Erythroblast (primary cell): ENCODE measurements around the gene SUMF1.

Source experiments
- DNase-seq, 2 experiments: peaks; one replicate each; lab custom pipeline; 2025; lab: John Stamatoyannopoulos, UW
- GATA1 ChIP-seq: IDR thresholded peaks from 2 replicates; pipeline ENCODE4 v1.6.1; 2011; ENCODE audit warnings: low read depth, mild to moderate bottlenecking, control low read depth, low read length, moderate library complexity
- POLR2A ChIP-seq: IDR thresholded peaks from 2 replicates; pipeline ENCODE4 v1.6.1; 2011; ENCODE audit warnings: mild to moderate bottlenecking, low read length

SUMF1 gene

GRCh38 chr3:4387210-4388204, 79.6 kb downstream of the SUMF1 start:
- TF ChIP-seq POLR2A (no peak), GATA1 (no peak)
- DNase-seq: no peak

- TF ChIP-seq GATA1 (no peak), POLR2A (no peak)
- no peak for DNase-seq
Measured at GRCh38 chr3:4385201-4385600, 81.9 kb downstream of the SUMF1 start.

- TF ChIP-seq POLR2A: no peak
- no peak for TF ChIP-seq GATA1
- no peak for DNase-seq
Measured at GRCh38 chr3:4380013-4380412, 87.1 kb downstream of the SUMF1 start.

GRCh38 chr3:4376499-4376898, 90.6 kb downstream of the SUMF1 start:
- TF ChIP-seq GATA1 (no peak), POLR2A (no peak)
- no peak for DNase-seq

- DNase-seq: no peak
- TF ChIP-seq POLR2A (no peak), GATA1 (no peak)
Measured at GRCh38 chr3:4375911-4376310, 91.2 kb downstream of the SUMF1 start.

GRCh38 chr3:4373669-4374068, 93.4 kb downstream of the SUMF1 start:
- TF ChIP-seq POLR2A (no peak), GATA1 (no peak)
- no peak for DNase-seq

- no peak for DNase-seq
- TF ChIP-seq POLR2A (no peak), GATA1 (no peak)
Measured at GRCh38 chr3:4362523-4362922, 104.5 kb downstream of the SUMF1 start.

GRCh38 chr3:4360817-4361216, 106.3 kb downstream of the SUMF1 start:
- TF ChIP-seq GATA1 (no peak), POLR2A (no peak)
- DNase-seq: no peak

GRCh38 chr3:4359805-4360502, 107.1 kb downstream of the SUMF1 start:
- TF ChIP-seq POLR2A (no peak), GATA1 (no peak)
- DNase-seq: no peak

GRCh38 chr3:4358273-4358672, 108.8 kb downstream of the SUMF1 start:
- no peak for DNase-seq
- TF ChIP-seq POLR2A: no peak
- TF ChIP-seq GATA1: no peak

GRCh38 chr3:4356546-4357410, 110.3 kb downstream of the SUMF1 start:
- DNase-seq: no peak
- no peak for TF ChIP-seq POLR2A
- TF ChIP-seq GATA1: no peak

GRCh38 chr3:4356220-4356540, 110.9 kb downstream of the SUMF1 start:
- no peak for DNase-seq
- TF ChIP-seq GATA1 (no peak), POLR2A (no peak)
